Measurements from ENCODE around the gene MMP17. TPM values are rescaled to one million over a fixed set of nuclear protein-coding genes. Genes with fewer than 3 reads are reported as not detected.
"Not testable (repeated sequence)": the region's sequence is repeated elsewhere in the genome, so short reads cannot be mapped to it uniquely, and the experiment has no call there.

MMP17 gene
- total RNA-seq, 1 donor from 2014 or later, result 1.6 TPM

DNA sequence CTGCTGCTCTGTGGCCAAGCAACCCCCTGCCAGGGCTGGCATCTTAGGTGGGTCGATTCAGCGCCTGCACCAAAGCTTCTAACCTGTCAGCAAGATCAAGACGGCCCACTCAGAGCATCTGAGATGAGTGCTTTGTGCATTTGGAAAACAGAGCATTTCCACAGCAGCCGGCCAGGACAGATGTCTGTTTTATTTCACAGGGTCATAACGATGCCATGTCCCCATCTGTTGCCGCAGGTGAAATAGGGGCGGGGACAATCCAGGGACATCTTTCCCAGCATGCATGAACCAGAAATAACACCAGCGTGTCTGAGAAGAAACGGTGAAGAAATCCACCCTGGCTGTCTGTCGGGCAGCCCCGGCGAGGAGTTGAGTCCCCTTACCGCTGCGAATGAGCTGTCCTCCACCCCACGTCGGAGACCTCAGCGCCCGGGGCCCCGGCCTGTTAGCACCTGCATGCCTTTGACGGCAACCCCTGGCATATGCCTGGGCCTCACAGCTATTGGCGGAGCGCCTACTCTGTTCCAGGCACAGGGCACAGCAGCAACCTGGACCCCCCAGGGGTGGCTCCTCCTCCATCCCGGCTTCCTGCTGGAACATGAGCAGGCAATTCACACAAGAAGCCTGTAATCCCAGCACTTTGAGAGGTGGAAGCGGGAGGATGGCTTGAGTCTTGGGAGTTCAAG, 35.7 kb downstream of the MMP17 start:
- no peak for DNase-seq (ENCODE audit: low read depth)

DNA sequence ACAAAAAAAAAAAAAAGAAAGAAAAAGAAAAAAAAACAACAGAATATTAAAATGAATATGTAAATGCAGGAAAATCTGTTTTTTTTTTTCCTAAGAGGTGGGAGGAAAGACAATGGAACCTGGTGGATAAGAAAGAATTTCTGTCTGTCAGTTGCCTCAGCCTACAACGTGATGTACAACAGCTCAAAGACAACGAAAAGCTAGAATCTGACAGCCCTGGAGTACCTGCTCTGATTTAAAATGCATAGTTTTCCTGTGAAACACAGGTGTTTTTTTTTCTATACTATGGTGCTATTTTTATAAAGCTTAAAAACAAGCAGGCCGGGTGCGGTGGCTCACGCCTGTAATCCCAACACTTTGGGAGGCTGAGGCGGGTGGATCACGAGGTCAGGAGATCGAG, 36.3 kb downstream of the MMP17 start:
- no peak for DNase-seq (ENCODE audit: low read depth)

- DNase-seq (ENCODE audit: low read depth), result peak; percentile 18
Measured at GRCh38 chr12:131865180-131865875, 37.1 kb downstream of the MMP17 start.

DNA sequence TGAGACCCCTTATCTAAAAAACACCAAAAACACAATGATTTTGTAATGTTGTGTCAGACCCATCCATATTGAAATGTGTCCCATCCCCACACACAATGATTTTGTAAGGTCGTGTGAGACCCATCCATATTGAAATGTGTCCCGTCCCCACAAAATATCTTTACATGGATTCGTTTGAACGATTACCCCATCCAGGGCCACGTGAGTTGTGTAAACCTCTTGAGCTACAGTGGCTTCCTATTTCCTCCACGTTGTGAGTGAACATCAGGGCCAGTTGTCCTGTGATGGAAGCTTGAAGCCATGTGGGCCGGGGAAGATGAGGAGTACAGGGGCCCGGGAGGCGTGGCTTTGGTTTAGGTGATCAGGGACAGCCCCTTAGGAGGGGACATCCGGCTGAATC, 39.3 kb downstream of the MMP17 start:
- DNase-seq (ENCODE audit: low read depth), result no peak

DNA sequence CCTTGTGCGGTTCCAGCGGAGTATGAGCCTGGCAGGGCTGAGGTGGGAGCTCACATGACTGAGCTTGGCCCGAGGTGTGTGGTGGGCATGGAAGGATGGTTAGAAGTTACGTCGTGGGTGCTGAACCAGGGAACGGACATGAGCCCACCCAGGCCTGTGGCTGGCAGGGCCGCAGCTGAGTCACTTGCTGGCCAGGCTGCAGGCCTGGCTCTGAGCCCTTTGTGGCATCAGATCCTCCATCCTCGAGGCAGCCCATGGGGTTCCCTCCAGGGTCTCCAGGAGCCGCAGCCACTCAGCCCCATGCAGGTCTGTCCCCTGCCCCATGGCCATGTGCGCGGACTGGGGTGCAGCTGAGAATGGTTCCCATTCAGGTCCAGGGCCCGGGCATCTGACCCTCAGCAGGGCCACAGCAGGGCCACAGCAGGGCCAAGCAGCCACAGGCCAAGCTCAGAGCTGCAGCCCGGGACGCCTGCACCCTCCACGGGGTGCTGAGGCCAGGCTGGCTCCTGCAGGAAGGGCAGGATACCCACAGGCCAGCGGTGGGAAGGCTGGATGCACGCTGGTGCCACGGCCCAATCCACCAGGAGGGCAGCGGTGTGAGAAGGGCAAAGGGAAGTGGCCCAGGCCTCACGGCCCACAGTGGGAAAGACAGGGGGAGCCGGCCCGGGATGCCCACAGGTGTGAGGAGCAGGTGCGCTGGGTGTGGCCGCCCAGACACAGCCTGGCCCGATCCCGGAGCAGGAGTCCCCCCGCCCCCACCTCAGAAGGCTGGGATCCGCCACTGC, 39.9 kb downstream of the MMP17 start:
- DNase-seq (ENCODE audit: low read depth), result no peak

DNA sequence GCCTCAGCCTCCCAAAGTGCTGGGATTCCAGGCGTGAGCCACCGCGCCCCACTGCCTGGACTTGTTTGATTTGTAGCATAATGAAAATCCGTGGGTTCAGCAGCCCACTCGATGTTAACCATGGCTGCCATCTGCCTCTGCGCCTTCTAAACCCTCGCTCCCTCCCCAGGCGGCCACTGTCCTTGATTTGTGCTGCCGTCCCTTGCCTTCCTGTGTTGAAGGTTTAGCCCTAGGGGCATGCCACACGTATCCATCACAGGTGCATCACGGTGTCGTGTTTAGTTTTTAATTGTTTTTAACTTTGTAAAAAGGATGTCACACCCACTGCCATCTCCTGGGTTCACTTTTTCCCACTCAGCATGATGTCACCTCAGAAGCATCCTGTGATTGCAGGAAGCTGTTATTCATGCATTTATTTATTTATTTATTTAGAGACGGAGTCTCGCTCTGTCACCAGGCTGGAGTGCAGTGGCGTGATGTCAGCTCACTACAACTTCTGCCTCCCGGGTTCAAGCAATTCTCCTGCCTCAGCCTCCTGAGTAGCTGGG, 41.8 kb downstream of the MMP17 start:
- peak; percentile 73 for DNase-seq (ENCODE audit: low read depth)

- no peak for DNase-seq (ENCODE audit: low read depth)
Measured at GRCh38 chr12:131871677-131872076, 43.5 kb downstream of the MMP17 start.

- peak; percentile 77 for DNase-seq (ENCODE audit: low read depth)
Measured at GRCh38 chr12:131872154-131873051, 44.2 kb downstream of the MMP17 start.

DNA sequence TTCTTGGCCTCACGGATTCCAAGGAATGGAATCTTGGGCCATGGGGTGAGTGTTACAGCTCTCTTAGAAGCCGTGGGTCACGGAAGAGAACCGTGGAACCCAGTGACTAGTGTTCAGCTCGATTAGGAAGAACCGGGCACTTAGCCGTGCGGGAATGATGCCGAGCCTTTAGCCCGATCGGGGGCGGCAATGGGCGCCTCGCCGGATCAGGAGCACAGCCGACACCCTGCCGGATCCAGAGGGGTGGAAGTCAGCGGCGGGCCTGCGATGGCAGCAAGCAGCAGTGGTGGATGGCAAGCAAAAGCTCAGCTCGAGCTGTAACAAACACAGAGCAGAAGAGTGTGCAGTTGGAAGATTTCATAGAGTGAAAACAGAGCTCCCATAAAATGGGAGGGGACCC, 45.1 kb downstream of the MMP17 start:
- no peak for DNase-seq (ENCODE audit: low read depth)

DNA sequence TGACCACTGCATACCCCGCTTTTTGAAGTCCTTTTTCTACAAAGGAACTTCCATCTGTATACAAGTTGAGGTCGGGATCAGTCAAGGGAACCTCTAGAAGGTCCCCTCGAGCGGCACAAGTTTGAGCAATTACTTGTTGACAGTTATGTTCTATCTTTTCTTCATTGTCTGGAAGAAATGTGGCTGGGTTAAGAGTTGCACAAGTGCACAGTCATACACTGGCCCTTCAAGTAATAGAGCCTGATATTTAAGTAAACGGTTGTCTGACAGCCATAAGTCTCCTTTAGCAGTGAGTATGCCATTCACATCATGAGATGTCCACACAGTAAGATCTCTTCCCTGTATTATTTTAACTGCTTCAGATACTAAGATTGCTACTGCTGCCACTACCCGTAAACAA, 46.8 kb downstream of the MMP17 start:
- not testable (repeated sequence) for DNase-seq (ENCODE audit: low read depth)

DNA sequence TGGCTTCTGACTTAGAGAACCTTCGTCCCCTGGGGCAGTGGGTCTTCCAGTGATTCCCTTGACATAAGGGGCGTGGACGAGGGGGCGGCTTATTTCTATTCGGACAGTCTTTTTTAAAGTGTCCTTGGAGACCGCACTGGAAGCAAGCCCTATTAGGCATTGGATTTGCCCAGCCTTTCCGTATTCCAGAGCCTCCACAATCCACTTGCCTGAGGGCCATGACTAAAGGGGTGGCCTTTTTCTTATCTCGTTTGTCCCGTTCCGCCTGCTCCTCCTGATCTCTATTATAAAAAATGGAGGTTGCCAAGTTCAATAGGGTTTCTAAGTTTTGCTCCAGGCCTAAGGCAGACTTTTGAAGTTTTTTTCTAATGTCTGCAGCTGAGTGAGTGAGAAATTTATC, 49.0 kb downstream of the MMP17 start:
- DNase-seq (ENCODE audit: low read depth), result not testable (repeated sequence)

- DNase-seq (ENCODE audit: low read depth), result not testable (repeated sequence)
Measured at GRCh38 chr12:131878436-131878835, 50.2 kb downstream of the MMP17 start.

GRCh38 chr12:131882804-131883520, 54.8 kb downstream of the MMP17 start:
- no peak for DNase-seq (ENCODE audit: low read depth)

DNA sequence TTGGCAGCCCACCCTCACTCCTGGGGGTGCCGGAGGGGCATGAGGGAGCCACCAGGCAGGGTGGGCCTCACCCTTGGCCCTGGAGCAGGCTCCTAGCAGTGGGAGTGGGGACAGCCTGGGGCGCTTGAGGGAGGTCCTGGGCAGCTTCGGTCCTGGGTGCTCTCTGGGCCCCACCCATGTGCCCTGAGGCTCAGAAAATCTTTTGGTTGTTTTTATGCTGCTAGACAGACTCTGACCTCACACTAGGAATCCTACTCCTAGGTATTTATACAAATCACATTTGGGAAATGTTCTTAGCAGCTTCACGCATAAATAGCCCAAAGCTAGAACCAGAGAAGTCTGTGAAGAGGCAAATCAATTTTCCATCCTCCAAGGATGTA, 55.3 kb downstream of the MMP17 start:
- DNase-seq (ENCODE audit: low read depth), result no peak

DNA sequence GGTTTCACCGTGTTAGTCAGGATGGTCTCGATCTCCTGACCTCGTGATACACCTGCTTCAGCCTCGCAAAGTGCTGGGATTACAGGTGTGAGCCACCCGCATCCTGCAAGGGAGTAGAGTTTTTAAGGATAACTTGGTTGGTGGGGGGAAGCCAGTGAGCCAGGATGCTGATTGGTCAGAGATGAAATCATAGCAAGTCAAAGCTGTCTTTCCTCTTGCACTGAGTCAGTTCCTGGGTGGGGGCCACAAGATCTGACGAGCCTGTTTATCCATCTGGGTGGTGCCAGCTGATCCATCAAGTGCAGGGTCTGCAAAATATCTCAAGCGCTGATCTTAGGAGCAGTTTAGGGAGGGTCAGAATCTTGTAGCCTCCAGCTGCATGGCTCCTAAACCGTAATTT, 56.9 kb downstream of the MMP17 start:
- DNase-seq (ENCODE audit: low read depth), result not testable (repeated sequence)

GRCh38 chr12:131885543-131886057, 57.4 kb downstream of the MMP17 start:
- DNase-seq (ENCODE audit: low read depth), result no peak

GRCh38 chr12:131891722-131892121, 63.5 kb downstream of the MMP17 start:
- not testable (repeated sequence) for DNase-seq (ENCODE audit: low read depth)

DNA sequence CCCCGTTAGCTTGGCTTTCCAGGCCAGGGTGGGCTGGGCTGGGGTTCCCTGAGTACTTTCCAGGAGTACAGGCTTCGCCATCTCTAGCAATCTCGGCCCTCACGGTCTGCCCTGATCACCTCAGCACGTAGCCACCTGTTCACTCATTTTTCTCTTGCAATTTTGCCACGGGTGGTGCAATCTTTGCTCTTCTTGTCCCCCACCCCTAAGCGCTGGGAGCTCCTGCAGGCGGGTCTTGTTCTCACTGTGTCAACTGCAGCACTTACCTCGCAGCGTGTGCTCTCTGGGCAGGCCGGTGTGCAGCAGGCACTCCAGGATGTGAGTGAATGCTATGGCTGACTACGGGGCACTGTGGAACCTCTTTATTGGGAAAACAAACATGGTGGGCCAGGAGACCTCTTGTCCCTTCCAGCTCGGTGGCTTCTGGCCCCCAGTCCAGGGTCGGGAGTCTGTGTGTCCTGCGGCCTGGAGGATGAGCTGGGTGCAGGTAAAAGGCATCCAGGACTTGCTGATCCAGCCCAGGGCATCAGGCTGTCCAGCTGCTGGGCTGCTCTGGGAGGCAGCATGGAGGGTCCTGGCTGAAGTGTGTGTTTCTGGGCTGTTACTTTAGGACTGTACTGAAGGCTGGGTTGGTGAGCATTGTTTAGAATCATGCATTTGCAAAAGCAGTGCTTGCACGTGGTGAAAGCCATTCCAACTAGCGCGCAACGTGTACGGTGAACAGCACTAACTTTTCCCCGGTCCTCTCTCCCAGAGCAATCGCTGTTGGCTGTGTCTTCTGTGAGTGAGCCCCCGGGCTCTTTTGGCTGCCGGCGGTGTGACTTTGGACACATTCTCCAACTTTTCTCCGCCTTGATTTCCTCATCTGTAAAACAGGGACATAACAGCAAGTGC, 64.8 kb downstream of the MMP17 start:
- DNase-seq (ENCODE audit: low read depth), result no peak

DNA sequence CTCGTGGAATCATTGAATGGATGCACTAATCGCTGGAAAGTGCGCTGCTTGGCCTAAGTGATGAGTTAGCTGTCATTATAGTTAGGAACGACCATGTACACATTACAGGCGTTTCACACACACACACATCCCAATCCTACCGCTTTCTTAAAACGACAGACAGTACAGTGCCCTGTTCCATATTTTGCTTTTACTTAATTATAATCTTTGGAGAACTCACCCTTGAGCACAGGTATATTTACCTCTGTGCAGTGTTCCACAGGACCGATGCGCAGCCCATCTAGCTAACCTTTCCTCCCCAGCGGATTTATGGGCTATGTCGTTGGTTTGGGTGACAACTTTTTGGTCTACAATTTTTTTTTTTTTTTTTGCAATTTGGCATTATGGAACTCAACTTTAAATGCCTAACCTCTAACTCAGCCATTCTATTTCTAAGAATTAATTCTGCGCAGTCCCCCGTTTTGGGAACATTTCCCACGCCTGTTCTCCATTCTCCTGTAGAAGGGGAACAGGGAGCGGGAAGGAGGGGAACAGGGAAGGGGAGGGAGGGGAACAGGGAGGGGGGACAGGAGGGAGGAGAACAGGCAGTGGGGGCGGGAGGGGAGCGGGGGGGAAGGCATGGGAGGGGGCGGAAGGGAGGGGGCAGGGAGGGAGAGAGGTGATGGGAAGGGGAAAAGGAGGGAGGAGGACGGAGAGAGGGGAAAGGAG, 65.6 kb downstream of the MMP17 start:
- DNase-seq (ENCODE audit: low read depth), result no peak

Data from renal cortical epithelial cell (primary cell).